GM12872 (cell line): ENCODE data around the gene EVA1A.

Experiments
- CTCF ChIP-seq: IDR thresholded peaks from 3 replicates; pipeline ENCODE4 v1.5.1; 2011; ENCODE audit warnings: low read depth, mild to moderate bottlenecking, low read length, moderate library complexity; ENCODE audit not compliant: insufficient read depth

The EVA1A gene

GRCh38 chr2:75568174-75568573 is 7.4 kb upstream of the EVA1A start:
- no peak for TF ChIP-seq CTCF

GRCh38 chr2:75565472-75566462 is 5.0 kb upstream of the EVA1A start:
- TF ChIP-seq CTCF: no peak

GRCh38 chr2:75564713-75565359 is 4.1 kb upstream of the EVA1A start:
- TF ChIP-seq CTCF: no peak

GRCh38 chr2:75564026-75564688 is 3.4 kb upstream of the EVA1A start:
- TF ChIP-seq CTCF: no peak

GRCh38 chr2:75563591-75563990 is 2.9 kb upstream of the EVA1A start:
- no peak for TF ChIP-seq CTCF

GRCh38 chr2:75562513-75562864 is 1.8 kb upstream of the EVA1A start:
- TF ChIP-seq CTCF: no peak
